HG03280 (cell line): ENCODE measurements around the gene FNDC3B.

Experiments
- ATAC-seq: cut with Tn5 transposase; IDR thresholded peaks from one replicate; pipeline ENCODE4 v1.9.1; 2021; ENCODE audit warnings: mild to moderate bottlenecking, moderate library complexity; ENCODE audit not compliant: unreplicated experiment

The FNDC3B gene

GRCh38 chr3:172111163-172111562 lies 71.8 kb downstream of the FNDC3B start:
- no peak for ATAC-seq

GRCh38 chr3:172112078-172112733 lies 72.8 kb downstream of the FNDC3B start:
- ATAC-seq, result no peak

GRCh38 chr3:172112734-172113120 lies 73.3 kb downstream of the FNDC3B start:
- ATAC-seq, result no peak

GRCh38 chr3:172113710-172114109 lies 74.3 kb downstream of the FNDC3B start:
- no peak for ATAC-seq

GRCh38 chr3:172115059-172115458 lies 75.7 kb downstream of the FNDC3B start:
- no peak for ATAC-seq

GRCh38 chr3:172115787-172116186 lies 76.4 kb downstream of the FNDC3B start:
- no peak for ATAC-seq

GRCh38 chr3:172118019-172118418 lies 78.6 kb downstream of the FNDC3B start:
- no peak for ATAC-seq

GRCh38 chr3:172119266-172119969 lies 80.0 kb downstream of the FNDC3B start:
- no peak for ATAC-seq

- no peak for ATAC-seq
Observed at GRCh38 chr3:172120912-172121311, 81.5 kb downstream of the FNDC3B start.

- no peak for ATAC-seq
Observed at GRCh38 chr3:172121981-172122380, 82.6 kb downstream of the FNDC3B start.

GRCh38 chr3:172124271-172124670 lies 84.9 kb downstream of the FNDC3B start:
- no peak for ATAC-seq

GRCh38 chr3:172125053-172125452 lies 85.7 kb downstream of the FNDC3B start:
- no peak for ATAC-seq

- no peak for ATAC-seq
Observed at GRCh38 chr3:172125963-172126457, 86.6 kb downstream of the FNDC3B start.

- no peak for ATAC-seq
Observed at GRCh38 chr3:172126741-172127140, 87.4 kb downstream of the FNDC3B start.

GRCh38 chr3:172127141-172127540 lies 87.8 kb downstream of the FNDC3B start:
- ATAC-seq, result no peak

GRCh38 chr3:172127929-172128580 lies 88.7 kb downstream of the FNDC3B start:
- ATAC-seq, result no peak

GRCh38 chr3:172128858-172129257 lies 89.5 kb downstream of the FNDC3B start:
- ATAC-seq, result no peak

- no peak for ATAC-seq
Observed at GRCh38 chr3:172129498-172129849, 90.1 kb downstream of the FNDC3B start.

GRCh38 chr3:172129850-172130716 lies 90.7 kb downstream of the FNDC3B start:
- no peak for ATAC-seq

- ATAC-seq, result no peak
Observed at GRCh38 chr3:172130717-172131050, 91.3 kb downstream of the FNDC3B start.

GRCh38 chr3:172131746-172132145 lies 92.4 kb downstream of the FNDC3B start:
- ATAC-seq, result no peak
